HG03025 (cell line): ENCODE measurements around the gene POM121L12.

Experiments
- ATAC-seq: cut with Tn5 transposase; IDR thresholded peaks from one replicate; pipeline ENCODE4 v1.9.1; 2021; ENCODE audit warnings: mild to moderate bottlenecking, moderate library complexity; ENCODE audit not compliant: unreplicated experiment, low FRiP score

Gene POM121L12

GRCh38 chr7:53035499-53036412, at the start of gene POM121L12:
TSS of gene POM121L12 (plus strand) at chr7:53035633. CDS start at chr7:53035672, 39 bp downstream.
- ATAC-seq = no peak

- ATAC-seq = no peak
These were observed 43.4 kb upstream of the POM121L12 start for GRCh38 chr7:52992001-52992400.

- no peak for ATAC-seq
These were observed 42.8 kb upstream of the POM121L12 start for GRCh38 chr7:52992479-52993162.

- ATAC-seq = no peak
These were observed 39.8 kb upstream of the POM121L12 start for GRCh38 chr7:52995676-52996075.

DNA sequence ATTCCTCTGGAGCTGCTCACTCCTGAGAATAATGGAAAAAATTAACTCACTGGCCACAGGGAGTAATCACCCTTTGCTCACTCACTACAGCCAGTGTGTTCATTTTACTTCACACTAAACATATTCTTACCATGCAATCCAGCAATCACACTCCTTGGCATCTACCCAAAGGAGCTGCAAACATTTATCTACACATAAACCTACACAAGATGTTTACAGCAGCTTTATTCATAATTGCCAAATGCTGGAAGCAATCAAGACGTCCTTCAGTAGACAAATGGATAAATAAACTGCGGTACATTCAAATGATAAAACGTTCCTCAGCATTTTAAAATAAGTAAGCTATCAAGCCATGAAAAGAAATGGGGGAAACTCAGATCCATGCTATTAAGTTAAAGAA, 34.2 kb upstream of the POM121L12 start:
- ATAC-seq = no peak

DNA sequence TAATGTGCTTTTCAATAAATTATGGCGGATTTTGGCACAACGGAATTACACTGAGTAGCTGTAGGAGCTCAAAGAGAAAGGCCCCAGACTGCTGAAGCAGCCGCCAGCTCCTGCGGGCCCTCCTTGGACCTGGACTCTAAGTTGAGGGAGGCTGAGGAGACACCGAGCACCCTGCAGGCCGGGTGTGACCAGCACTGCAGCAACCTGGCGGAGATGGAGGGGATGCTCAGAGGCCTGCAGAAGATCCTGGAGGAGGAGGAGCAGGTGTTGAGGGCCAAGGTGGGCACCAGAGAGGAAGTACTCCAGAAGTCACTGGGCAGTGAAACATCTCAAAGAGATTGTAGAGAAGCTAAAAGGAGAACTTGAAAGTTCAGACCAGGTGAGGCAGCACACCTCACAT, 33.0 kb upstream of the POM121L12 start:
- ATAC-seq = no peak

- ATAC-seq = no peak
These were observed 31.6 kb upstream of the POM121L12 start for GRCh38 chr7:53003653-53004445.

- ATAC-seq = no peak
These were observed 21.5 kb upstream of the POM121L12 start for GRCh38 chr7:53013925-53014324.

GRCh38 chr7:53015463-53015862, 20.0 kb upstream of the POM121L12 start:
- no peak for ATAC-seq

GRCh38 chr7:53022893-53023292, 12.5 kb upstream of the POM121L12 start:
- ATAC-seq = no peak

GRCh38 chr7:53048638-53049037, 13.2 kb downstream of the POM121L12 start:
- no peak for ATAC-seq

- no peak for ATAC-seq
These were observed 15.0 kb downstream of the POM121L12 start for GRCh38 chr7:53050433-53050832.

- no peak for ATAC-seq
These were observed 24.2 kb downstream of the POM121L12 start for GRCh38 chr7:53059591-53059990.

GRCh38 chr7:53060066-53060465, 24.6 kb downstream of the POM121L12 start:
- no peak for ATAC-seq

DNA sequence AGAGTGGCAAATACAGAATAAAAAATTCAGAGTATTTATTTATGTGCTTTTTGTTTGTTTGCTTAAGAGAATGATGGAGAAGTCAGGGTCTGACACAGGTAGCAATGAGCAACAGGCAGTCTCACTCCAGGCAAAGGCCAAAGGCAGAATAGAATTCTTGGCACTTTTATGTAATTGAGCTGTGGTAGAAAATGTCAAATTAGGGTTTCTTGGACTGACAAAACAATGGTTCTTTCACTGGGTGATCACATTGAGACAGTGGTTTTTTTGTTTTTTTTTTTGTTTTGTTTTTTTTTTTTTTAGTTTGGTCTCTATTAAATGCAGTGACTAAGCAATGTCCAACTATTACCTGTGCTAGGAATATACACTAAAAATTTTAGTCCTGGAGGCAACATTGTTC, 27.4 kb downstream of the POM121L12 start:
- ATAC-seq = no peak

- no peak for ATAC-seq
These were observed 33.2 kb downstream of the POM121L12 start for GRCh38 chr7:53068673-53069072.

- no peak for ATAC-seq
These were observed 35.5 kb downstream of the POM121L12 start for GRCh38 chr7:53070883-53071282.
